ENCODE data around the gene PITX1.

DNA sequence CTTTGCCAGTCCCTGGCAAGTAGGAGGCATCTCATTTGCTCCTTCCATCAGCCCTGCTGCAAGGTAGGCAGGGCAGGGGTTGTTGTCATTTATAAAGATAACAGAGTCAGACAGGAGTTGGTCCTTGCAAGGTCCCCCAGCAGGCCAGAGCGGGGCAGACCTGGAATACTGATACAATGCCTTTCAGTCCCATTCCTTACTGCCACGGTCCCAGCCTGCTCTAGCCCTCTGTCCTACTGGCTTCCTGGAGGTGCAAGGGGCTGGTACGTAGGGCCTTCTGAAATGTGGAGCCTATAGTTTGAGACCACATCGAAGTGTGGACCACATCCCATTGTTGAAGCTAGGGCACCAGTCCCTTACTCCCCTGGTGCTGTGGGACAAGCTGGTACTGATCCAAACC is 42.8 kb upstream of the PITX1 start:
- TF ChIP-seq, protein P1, sequence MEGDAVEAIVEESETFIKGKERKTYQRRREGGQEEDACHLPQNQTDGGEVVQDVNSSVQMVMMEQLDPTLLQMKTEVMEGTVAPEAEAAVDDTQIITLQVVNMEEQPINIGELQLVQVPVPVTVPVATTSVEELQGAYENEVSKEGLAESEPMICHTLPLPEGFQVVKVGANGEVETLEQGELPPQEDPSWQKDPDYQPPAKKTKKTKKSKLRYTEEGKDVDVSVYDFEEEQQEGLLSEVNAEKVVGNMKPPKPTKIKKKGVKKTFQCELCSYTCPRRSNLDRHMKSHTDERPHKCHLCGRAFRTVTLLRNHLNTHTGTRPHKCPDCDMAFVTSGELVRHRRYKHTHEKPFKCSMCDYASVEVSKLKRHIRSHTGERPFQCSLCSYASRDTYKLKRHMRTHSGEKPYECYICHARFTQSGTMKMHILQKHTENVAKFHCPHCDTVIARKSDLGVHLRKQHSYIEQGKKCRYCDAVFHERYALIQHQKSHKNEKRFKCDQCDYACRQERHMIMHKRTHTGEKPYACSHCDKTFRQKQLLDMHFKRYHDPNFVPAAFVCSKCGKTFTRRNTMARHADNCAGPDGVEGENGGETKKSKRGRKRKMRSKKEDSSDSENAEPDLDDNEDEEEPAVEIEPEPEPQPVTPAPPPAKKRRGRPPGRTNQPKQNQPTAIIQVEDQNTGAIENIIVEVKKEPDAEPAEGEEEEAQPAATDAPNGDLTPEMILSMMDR (conservative IDR thresholded peaks at IDR 0.05) = no peak
- TF ChIP-seq ZFX (IDR thresholded peaks at IDR 0.05) = no peak
